HK-2 (cell line): ENCODE measurements around the gene CCDC158.
"Not testable (repeated sequence)": the region's sequence is repeated elsewhere in the genome, so short reads cannot be mapped to it uniquely, and the experiment has no call there.

ENCODE experiments used
- DNase-seq: peaks from one replicate; pipeline ENCODE4 v3.0.0-alpha.2; 2018; ENCODE audit not compliant: unreplicated experiment

CCDC158 gene

DNA sequence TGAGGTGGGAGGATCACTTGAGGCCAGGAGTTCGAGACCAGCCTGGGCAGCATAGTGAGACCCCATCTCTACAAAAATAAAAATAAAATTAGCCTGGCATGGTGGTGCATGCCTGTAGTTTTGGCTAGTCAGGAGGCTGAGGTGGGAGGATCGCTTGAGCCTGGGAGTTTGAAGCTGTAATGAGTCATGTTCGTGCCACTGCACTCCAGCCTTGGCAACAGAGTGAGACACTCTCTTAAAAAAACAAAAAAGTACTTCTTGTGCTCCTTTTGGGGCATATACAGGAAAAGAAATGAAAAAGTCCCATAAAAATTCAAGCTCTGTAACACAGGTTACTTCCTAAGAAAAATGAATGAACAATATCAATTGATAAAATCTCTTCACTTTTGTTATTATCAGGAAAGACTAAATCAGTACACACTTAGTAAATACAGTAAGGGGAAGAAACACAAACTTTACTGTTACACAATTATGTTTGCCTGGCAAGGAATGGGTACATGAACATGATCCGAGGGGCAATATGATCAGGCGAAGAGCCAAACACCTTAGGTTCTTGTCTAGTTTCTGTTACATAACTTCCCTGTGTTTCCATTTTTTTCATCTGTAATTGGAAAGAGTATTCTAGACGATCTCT, 46.9 kb downstream of the CCDC158 start:
- peak; percentile 12 for DNase-seq

DNA sequence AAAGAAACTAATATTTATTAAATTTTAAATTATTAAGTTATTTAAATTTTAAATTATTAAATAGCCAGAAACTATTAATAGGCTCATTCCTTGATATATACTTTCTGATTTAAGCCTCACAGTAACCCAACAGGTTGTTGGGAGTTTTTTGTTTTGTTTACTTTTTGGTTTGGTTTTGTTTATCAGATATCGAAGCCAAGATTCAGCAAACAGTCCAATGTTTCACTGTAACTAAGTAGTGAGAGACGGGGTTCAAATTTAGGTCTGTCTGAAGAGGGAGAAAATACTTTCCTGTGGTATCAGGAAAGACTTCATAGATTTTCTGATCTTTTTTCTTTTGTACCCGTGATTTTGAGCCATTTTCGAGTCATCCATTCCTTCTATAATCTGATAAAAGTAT, 54.2 kb downstream of the CCDC158 start:
- no peak for DNase-seq

DNA sequence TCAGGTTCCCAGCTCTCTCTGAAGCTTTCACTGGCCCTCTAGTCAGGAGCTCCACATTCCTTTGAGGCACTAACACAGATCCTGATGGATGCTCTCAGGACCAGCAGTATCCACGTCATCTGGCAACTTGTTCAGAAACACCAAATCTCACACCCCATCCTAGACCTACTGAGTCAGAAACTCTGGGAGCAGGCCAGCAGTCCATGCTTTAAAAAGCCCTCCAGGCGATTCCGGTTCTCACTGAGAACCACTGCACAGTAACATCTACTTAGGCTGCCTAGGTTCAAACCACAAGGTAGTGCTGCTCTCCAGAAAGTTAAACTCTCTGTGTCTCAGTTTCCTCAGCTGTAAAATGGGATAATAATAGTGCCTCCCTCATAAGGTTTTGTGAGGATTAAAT, 55.3 kb downstream of the CCDC158 start:
- DNase-seq, result no peak

DNA sequence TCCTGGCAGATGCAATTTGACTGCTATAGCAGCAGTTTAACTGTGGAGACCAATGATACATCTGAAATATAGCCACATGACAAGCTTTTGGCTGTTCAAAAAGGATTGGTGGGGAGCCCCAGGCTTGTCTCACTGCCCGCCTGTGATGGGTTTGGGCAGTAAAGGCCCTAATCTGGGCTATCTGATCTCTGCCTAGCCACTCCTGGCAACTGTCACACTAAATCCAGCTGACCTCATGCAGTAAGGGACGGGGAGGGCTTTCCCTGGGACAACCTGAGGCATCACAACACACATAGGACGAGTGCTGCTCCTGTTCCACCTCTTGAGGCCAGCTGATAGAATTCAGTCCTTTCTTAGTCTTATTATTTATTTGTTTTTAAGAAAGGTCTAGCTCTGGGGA, 56.2 kb downstream of the CCDC158 start:
- no peak for DNase-seq

DNA sequence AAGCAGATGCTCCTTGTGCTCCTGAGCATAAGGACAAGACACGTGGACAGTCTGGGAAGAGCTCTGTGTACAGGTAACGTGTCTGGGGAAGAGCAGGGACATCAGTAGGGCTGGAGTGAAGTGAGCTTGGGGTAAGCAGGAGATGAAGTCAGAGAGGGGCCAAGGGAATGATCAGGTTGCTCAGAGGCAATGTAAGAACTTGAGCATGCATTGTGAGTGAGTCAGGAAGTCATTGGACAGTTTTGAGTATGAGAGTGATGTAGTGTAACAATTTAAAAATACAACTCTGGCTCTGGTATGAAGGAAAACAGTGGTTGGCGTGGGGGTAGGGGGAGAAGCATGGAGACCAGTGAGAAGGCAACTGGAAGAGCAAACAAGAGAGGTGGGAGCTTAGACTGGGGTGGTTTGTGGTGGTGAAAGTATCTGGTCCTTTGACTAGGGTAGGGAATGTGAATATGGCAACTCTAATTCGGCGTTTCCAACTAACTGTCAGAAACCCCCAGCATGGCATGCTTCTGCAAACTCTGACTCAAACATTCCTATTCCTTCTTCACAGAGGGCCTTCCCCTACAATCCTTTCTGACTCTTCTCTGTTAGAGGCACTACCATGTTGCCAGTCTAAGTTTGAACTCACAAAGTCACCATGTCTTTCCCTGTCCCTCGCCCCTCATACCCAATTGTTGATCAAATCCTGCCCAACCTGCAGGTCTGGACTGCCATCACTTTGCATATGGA, 57.2 kb downstream of the CCDC158 start:
- DNase-seq, result no peak

DNA sequence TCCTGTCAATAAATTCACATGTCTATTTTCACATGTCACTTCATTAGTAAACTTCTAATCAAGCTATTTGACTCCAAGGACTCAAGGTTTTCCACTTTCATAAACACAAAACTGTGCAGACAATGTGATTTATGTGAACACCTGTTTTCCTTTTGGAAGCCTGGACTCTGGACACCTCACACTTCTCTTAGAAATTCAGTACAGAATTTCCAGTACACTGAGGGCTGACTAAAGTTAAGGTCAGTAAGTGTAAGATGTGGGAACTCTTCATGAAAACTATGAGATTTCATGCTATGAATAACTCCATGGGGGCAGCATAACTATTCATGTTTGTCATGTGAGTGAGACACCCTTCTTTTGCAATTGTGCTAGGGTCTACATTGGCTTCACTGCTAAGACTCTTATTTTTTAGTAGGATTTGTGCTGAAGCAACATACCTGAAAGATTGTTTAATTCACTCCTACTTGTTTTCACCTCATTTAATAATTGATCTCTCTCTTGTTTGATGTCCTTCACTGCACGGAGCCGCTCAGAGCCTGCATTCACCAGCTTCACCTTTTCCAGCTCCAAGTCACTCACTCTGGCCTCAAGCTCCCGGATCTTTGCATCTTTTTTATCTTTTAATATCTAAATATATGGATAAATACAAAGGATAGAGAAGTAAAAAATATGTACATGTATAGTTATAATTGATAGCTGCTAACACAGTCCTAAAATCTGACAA, 59.1 kb downstream of the CCDC158 start:
- no peak for DNase-seq

DNA sequence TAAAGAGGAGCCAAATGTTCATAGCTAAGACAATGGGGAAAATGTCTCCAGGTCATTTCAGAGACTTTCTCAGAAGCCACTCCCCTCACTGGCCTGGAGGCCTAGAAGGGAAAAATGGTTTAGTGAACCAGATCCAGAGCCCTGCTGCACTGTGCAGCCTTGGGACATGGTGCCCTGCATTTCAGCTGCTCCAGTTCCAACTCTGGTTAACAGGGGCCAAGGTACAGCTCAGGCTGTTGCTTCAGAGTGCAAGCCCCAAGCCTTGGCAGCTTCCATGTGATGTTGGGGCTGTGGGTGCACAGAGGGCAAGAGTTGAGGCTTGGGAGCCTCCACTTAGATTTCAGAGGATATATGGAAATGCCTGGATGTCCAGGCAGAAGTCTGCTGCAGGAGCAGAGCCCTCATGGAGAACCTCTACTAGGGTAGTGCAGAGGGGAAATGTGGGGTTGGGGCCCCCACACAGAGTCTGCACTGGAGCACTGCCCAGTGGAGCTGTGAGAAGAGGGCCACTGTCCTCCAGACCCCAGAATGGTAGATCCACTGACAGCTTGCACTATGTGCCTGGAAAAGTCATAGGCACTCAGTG, 61.0 kb downstream of the CCDC158 start:
- not testable (repeated sequence) for DNase-seq

DNA sequence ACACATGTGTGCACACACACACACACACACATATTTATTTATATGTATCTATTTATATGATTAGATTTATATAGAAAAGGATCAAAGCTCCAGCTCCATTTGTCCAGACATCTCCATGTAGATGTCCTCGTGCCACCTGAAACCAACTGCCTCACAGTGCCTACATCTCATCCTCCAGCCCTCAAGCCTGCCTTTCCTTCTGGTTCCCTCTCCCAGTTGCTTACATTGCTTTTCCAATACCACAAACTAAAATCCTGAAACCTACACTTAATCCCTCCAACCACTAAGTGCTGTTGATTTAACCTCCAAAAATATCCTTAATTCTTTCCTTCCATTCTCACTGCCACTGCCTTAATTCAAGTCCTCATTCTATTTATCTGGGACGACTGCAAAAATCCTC, 63.0 kb downstream of the CCDC158 start:
- DNase-seq, result no peak

DNA sequence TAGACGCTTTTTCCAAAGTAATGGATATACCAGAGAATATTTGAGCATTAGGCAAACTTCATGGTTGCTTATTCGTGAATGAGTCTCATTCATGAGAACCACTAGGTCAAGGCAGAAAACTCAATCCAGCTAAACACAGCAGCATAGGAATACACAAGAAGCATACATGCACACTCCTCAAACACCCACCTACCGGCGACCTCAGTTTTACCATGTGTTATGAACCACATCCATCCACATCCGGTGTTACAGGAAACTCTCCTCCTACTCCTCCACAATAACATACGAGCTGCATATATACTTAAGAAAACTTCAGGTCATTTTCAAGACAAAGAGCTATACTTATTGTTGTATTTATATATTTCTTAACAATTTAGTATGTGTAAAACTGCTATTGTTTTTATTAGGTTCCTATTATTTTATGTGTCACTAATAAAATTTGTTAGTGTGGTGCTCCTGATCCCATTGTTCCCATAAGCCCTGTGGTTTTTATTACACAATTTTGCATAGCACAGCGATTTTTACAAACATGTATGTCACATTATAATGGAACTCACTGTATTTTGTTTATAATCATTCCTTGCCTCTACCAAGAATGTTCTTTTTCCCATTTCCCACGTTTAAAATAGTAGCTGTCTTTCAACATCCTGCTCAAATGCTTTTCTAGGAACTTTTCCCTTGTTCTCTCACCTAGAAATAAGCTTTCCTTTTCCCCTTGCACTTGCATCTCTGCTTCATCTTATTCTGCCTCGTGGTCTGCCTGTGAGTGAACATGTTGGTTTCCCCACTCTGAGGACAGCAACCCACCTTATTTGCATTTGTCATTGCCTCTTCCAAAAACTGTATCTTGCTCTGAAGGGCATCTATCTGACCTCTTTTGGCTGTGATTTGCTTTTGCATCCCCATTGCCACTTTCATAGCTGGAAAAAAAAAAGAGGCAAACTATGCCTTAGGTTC, 66.1 kb downstream of the CCDC158 start:
- DNase-seq, result no peak

DNA sequence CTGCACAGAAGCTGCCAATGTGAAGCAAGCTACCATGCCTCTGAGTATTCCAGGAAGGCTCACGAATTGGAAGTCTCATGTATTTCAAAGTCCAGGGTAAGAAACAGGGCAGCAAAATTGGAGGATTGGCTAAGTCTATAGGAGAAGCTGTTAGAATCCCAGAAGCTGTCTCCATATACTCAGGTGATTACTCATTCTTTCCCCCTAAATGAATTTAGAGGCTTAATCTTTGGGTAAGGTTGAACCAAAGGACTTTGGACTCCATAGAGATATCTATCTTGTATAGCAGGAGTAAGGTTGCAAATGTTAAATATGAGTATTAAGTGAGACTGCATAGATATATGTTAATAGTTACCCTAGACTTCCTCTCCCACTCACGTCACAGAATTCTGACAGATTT, 78.1 kb downstream of the CCDC158 start:
- DNase-seq, result no peak

DNA sequence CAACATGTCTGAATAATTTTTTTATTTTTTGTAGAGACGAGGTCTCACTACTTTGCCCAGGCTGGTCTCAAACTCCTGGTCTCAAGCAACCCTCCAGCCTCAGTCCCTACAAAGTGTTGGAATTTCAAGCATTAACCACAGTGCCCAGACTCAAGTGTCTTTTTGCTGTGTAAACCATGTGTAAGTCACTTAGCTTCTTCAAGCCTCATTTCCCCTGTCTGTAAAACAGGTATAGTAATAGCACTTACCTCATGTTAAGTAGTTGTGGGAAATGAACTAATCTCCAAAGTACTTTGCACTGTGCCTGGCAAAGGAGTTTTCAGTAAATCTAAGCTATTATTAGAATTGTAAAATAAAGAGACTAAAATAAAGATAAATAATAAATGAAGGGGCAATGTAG, 78.8 kb downstream of the CCDC158 start:
- peak; percentile 36 for DNase-seq

DNA sequence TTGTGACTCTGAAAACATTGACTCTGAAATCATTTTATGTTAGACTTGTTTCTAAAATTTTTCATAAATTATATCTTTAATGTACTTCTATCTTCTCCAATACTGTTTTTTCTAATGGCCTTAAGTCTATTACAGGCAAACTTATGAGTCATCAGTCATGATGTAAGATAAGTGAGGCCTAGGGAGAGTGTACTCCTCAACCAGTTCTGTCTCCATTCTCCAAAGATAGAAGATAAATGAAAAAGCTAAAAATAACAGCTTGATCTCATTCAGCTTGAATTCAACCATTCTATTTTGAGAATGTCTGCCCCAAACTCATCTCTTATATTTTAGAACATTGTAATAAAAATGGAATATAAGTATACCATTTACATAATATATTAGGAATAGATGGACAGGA, 79.9 kb downstream of the CCDC158 start:
- no peak for DNase-seq

DNA sequence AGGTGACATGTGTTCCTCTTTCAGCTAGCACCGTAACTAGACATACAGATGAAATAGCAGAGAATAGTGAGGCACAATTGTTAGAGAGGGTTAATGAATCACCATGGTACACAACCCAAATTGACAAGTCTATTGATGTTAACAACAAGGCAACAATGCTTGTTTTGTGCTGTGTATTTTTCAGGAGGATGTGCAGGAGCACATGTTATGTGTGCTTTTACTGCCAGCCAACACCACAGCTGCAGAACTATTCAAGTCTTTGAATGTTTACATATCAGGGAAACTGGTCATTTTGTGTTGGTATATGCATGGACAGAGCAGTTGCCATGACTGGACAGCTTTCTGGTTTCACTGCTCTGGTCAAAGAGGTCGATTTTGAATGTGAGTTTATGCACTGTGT, 81.6 kb downstream of the CCDC158 start:
- DNase-seq, result no peak

DNA sequence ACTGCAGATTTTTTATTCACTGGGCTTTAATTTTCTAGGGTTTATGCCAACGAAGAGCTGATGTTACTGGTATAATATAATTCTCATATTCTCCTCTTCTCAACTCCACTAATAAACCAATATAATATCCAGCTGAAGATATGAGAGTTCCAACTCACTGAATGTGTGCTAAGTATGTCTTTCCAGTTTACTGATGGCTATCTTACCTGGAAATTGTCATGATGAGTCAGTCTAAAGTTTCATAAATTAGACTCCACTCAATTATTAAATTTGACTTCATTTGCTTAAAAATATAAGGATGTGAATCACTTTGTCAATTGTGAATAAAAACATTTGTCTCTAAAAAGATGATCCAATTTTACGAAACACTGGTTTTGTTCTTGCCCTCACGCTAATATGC, 86.1 kb downstream of the CCDC158 start:
- DNase-seq, result no peak

DNA sequence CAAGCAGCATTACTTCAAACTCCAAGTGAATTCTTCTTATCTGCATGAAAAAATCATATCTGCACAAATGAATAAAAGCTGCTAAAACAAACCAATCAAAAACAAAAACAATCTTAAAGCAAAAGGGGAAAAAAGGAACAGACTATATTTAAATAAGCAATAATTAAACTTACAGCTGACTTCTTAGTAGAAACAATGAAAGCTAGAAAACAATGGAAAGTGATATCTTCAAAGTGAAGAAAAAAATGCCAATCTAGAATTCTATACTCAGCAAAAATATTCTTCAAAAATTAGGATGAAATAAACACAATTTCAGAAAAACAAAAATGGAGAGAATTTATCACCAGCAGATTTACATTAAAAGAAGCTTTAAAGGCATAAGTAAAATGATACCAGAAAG, 94.4 kb downstream of the CCDC158 start:
- DNase-seq, result no peak

DNA sequence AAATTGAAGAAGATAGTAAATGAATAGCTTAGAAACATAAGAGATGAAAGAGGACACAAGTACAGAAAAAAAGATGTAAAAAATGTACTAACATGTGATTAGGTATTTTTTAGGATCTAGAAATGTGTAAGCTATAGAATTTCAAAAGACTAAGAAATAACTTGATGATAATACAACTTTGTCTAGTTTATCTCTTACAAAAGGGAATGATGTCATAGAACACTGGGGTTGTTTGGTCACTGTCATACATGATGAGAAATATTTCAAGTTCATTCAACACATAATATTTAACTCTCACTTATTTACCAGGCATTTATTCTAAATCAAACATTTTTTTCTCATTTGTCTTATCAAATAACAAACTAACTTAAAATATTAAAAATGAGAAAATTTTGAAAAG, 95.9 kb downstream of the CCDC158 start:
- DNase-seq, result no peak

DNA sequence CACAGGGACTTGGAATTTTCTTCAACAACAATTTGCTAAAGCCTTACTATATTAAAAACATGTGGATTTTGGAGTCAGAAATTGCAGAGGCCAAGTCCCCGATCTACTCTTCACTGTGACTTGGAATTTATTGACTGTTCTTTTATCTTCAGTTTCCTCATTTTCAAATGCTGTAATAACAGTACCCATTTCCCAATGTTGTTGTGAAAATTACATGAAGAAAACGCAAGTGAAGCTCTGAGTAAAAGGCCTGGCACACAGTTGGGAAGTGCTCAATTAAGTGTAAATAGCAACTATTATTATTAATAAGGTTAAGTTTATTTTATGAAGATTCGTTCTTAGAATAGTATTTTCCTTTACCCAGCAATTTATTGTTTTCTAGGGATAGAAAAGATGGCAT, 98.7 kb downstream of the CCDC158 start:
- no peak for DNase-seq

DNA sequence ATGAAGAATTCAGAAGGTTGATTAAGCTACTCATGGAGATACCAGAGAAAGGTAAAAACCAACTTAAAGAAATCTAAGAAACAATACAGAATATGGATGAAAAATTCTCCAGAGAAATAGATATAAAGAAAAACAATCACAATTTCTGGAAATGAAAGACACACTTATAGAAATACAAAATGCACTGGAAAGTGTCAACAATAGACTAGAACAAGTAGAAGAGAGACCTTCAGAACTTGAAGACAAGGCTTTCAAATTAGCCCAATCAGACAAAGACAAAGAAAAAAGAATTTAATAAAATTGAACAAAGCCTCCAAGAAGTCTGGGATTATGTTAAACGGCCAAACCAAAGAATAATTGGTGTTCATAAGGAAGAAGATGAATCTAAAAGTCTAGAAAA, 104.8 kb downstream of the CCDC158 start:
- DNase-seq, result no peak

DNA sequence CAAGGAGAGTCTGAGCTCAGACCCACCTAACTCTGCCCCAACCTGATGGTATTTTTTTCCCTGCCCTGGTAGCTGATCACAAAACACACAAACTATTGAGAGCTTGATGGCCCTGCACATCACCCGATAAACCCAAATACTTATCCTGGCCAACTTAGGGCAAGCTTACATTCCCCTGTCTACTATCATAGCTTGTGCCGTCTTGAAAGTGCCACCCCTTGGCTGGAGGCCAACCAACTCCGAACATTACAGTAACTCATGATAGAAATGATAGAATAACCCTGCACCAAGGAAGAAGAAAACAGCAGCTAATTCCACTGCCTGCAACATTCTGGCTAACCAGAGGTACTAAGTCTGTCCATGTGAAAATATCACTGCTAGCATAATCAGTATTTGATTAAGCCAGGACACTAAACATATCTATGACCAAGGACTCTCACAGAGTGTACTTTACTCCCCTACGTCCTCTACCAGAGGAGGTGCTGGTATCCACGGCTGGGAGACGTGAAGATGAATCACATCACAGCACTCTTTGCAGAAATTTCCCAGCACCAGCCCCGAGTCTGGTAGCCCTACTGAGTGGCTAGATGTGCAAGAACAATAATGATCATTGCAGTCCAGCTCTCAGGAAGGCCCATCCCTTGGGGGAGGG, 105.5 kb downstream of the CCDC158 start:
- no peak for DNase-seq

DNA sequence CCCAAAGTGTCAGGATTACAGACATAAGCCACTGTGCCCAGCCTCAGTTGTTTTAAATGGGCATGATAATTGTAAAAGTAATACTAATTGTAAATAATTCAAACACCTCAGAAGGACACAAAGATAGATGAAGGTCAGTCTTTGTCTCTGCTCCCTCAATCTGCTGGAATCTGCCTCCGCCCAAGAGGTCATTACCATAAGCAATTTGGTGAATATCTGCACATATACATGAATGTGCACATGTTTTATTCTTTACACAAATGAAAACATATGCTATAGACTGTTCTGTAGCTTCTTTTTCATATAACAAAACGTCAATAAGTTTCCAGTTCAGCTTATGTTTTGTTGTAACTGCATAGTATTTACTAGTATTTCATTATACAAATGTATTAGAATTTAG, 107.4 kb downstream of the CCDC158 start:
- no peak for DNase-seq

DNA sequence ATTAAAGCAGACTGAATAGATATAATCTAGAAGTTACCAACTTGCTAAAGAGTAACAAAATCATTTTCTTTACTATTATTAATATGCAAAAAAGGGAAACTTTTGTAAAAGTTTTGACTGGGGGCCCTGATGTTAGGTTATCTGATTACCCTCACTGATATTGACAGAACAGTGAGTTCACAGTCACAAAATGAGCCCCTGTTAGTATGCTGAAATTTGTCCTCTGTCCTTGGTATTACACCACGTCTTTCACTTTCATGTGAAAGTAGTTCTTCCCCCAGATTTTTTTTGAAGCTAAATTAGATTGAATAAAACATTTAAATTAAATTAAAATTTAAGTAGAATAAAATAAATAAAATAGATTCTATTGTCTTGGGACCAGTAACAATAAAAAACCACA, 108.5 kb downstream of the CCDC158 start:
- no peak for DNase-seq
